GM21529 (cell line): ENCODE data around the gene MARCHF6.
"Not testable (repeated sequence)": the region's sequence is repeated elsewhere in the genome, so short reads cannot be mapped to it uniquely, and the experiment has no call there.

Experiments used
- ATAC-seq: cut with Tn5 transposase; IDR thresholded peaks from one replicate; pipeline ENCODE4 v1.9.1; 2021; ENCODE audit not compliant: unreplicated experiment

MARCHF6 gene

DNA sequence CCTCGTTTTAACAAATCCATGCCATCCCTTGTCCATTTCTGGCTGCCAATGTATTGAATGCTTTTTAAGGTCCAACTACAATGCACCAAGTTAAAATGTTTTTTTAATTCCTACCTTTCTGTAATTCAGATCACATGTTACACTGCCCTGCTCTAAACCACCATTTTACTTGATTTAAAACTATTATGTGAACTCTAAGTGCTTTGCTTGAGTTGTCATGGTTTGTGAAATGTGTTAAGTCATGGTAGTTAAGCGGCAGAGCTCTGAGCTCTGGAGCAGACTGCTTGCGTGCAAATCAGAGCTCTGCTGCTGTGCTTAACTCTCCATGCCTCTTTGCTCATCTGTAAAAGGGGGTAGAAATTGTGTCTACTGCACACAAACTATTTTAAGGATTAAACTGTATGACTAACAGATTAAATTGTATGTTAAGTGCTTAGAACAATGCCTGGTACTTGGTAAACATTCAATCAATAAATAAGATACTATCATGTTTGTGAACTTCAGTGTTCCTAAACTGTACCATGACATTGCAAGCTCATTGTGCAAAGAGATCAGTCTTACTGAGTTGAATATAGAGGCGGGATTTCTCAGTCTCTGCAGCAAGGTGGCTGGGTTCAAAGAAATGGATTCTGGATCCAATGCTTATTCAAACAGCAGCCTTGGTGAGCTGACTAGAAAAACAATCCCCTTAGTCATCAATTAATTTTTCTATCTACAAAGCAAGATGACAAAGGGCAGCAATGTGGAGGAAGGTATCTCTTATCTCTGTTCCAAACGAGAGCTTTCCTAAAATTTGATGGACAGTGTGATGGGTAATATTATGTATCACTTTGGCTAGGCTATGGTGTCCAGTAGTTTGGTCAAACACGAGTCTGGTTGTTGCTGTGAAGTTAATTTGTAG is 29.7 kb upstream of the MARCHF6 start:
- no peak for ATAC-seq

- no peak for ATAC-seq
Observed at GRCh38 chr5:10324518-10325370, 28.8 kb upstream of the MARCHF6 start.

GRCh38 chr5:10328323-10328722 is 25.2 kb upstream of the MARCHF6 start:
- no peak for ATAC-seq

DNA sequence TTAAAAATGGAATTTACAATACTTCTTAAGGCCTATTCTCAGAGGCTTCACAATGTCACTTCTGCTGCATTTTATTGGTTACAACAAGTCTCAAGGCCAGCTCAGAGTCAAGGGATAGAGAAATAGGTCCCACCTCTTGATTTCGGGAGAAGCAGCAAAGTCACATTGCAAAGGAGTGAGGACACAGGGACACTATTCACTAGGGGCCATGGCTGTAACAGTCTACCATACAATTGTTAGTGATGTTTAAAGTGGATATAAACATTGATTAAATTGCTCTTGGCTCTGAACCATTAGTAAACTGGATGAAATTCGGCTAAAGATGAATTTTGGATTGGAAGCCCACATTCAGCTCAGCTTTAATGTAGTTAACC is 24.1 kb upstream of the MARCHF6 start:
- ATAC-seq = no peak

DNA sequence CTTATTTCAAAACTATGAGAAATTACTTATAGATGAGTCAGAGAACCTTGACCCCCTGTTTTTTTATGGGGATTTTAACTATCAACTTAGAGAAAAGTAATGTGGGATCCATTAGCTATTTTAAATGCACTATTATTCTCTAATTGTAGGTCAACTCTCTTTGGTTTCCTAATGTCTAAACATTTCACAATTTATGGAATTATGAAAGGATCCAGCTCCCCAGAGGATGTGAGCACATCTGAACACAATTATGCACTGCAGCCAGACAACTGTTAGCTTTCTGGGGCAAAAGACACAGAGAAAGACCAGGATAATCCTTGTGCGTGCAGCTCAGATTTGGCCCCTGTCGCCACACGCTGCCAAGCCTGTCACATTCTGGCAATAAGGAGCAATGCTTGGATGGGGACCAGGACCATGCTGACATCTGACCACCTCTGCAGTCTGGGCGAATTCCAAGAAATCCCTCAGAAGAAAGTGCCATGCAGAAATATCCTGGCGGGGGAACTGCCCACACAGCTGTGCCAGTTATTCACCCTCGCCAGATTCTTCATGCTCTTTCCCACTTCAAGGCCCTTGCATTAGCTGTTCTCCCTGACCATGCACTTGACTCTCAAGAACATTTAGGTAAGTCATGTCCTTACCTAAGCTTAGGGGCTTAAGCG is 23.5 kb upstream of the MARCHF6 start:
- no peak for ATAC-seq

DNA sequence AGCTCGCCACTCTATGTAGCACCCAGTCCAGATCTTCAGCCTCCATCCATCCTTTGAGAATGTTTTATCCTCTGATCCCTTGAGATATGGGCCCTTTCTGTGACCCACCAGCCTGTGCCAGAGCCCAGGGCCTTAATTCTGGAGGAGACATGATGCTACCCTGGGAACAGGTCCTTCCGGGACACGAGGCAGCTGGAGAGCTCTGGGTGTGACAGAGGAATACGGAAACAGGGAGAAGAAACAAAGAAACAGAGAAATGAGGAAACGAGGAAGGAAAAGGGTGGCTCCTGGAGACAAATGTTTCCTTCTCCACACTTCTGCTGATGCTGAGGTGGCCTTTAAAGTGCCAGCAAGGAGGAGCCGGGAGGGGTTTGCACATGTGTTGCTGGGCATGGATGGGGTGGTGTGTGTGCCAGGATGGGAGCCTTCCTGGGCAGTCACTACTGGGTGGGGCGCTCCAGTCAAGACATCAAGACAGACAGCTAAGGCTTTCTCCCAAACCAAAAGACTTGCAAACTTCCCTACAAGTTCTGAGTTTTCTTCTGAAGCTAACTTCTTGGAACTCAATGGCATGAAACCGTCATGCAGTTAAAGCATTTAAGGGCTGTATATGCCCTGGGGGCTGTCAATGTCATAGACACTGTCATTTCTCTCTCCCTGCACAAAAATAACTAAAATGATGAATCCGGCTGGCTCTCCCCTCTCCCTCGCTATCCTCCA is 22.8 kb upstream of the MARCHF6 start:
- no peak for ATAC-seq

DNA sequence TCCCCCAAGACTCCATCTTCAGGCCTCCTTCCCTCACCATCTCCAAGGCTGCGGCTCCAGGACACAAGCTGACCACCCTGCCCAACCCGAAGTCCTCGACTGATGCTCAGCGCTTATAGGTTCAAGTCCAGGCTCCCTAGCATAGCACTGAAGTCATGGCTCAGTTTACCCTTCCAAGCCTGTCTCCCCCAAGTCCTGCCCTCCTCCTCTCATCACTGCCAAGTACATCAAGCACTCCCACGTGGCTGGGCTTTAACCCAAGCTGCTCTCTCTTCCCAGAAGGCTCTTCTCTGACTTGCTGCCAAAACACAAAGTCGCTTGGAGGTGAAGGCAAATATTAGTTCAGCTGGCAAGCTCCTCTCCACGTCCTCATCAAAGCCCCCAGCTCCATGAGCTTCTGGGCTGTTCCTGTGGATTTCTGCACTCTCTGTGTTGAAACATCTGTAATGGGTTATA is 22.1 kb upstream of the MARCHF6 start:
- ATAC-seq = no peak

GRCh38 chr5:10332301-10332700 is 21.2 kb upstream of the MARCHF6 start:
- ATAC-seq = no peak

DNA sequence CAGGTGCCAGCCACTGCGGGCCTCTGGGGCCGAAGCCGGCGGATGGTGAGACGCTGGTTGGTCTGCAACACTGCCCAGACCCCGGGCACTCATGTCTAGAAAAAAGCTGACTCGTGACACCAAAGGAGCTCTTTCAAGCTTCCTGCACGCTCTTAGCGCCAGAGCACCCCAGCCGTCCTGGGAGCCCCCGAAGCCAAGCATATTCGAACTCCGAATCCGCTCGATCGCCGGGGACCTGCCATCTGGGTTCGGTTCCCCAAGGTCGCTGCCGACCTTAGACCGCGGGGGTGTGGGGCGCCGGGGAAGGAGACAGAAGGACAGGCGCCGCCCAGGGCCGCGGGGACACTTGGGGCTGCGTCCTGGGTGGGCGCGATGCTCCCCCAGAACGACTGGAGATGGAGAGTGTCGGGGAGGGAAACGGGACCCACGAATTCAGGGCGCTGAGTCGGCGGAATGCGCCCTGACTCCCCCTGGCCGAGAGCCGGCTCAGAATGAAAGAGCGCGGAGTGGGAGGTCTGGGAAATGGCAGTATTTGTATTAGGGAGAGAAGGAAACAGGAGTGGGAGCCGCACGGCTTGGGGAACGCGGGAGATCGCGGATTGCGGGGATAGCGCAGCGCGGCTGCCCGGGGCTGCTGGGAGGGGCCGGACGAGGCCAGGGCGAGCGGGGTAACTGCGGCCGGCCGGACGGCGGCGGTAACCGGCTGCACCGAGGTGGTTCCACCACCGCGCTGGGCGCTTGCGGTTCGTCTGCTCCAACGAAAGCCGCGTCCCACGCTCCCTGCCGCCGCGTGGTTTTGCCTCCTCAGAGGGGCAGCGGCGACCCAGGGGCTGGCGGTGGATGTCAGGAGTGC is 20.1 kb upstream of the MARCHF6 start:
- ATAC-seq = peak; percentile 63

DNA sequence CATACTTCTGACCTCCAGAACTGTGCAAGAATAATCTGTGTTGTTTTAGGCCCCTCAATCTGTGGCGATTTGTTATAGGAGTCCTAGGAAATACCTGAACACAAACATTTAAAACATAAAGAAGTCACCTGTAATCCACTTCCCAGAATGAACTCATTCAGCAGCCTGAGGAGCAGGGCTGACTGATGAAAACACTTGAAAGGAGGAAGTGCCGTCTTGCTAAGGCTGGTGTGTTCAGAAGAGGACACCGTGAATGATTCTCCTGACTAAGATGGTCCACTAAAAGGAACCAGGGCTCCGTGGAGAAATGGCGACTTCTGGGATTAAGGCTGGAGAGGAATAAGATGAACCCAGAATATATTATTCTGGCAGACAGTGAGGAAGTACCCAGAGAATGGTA is 18.7 kb upstream of the MARCHF6 start:
- ATAC-seq = no peak

DNA sequence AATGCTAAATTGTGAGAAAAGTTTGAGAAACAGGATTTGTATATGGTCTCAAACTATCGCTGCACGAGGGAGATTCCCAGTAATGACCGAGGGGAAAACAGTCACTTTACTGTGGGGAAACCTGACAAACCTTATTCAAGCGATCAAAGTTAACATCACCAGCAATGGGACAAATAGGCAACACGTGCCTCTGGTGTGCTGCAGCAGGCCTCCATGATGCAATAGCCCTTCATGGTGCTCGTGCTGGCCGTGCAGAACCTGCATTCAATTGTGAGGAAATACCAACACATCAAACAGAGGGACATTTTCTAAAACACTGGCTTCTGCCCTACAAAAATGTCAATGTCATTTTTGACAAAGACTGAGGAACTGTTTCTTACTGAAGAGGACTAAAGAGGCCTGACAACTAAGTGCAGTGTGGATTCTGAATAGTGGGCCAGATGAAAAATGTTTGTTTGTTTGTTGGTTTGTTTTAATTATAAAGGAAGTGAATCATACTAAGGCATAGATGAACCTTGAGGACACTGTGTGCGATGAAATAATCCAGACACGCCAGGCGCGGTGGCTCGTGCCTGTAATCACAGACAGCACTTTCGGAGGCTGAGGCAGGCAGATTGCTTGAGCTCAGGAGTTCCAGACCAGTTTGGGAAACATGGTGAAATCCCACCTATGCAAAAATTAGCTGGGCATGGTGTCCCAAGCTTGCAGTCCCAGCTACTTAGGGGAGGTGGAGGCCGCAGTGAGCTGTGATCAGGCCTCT is 17.6 kb upstream of the MARCHF6 start:
- no peak for ATAC-seq

DNA sequence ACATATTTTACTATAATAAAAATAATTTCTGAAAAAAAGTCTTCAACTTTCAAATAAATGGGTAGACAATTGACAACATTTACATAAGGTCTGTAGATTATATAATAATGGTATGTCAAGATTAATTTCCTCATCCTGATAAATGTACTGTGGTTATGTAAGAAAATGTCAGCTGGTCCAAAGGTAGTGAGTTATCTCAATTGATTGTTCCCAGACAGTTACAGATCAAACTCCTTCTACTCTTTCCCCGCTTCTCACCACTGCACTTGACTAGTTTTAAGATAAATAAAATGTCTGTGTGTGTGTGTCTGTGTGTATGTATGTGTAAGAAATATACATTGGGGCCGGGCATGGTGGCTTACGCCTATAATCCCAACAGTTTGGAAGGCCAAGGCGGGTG is 16.4 kb upstream of the MARCHF6 start:
- no peak for ATAC-seq

- ATAC-seq = no peak
Observed at GRCh38 chr5:10337986-10338385, 15.5 kb upstream of the MARCHF6 start.

- ATAC-seq = no peak
Observed at GRCh38 chr5:10338686-10339057, 14.8 kb upstream of the MARCHF6 start.

DNA sequence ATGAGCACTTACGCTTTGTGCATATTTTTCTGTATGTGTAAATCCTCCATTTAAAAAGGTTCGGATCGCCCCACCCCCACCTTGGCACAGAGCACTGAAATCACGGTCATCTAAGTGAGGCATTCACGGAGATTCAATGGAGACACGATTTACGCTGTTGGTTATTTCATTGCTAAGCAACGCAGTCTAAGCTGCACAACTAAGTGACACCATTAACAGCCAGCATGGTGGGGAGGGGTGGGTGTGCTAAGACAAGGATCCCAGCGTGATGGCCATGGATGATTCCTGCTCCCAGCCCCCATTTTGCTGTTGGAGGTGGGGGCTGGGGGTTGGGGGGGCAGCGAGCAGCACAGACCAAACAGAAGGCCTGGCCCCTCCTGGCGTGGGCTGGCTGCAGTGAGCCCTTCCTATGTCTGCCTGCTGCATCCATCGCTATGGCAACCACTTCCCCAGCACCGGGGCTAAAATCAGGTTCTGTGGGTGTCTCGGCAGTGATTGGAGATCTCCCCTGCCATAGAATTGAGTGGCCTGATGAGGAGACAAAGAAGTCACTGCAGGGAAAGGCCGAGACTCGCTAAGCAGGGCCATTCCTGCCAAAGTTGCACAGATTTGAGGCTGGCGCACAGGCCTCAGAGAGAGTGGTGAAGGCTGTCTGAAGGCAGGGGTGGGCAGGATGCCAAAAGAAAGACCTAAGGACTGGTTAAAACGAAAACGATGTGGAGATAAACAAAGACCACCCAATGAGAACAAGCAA is 14.3 kb upstream of the MARCHF6 start:
- no peak for ATAC-seq

DNA sequence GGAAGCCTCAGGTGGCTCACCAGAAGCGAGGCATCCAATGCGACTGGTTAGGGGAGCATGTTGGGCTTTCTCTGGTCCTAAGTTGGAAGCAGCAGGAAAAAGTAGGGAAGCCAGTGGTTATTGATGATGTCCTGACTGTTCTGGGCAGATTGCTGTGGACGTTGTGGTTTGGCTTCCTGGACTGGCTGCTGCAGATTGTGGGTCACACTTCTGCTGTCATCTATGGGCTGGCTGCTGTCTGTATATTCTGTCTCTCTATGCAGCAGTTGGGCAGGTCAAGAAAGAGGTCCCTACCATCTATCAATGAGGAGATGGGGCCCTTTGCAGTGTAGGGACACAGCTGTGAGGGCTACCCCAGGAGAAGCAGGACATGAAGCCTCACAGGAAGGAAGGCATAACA is 13.5 kb upstream of the MARCHF6 start:
- ATAC-seq = no peak

- no peak for ATAC-seq
Observed at GRCh38 chr5:10343486-10343885, 10.0 kb upstream of the MARCHF6 start.

DNA sequence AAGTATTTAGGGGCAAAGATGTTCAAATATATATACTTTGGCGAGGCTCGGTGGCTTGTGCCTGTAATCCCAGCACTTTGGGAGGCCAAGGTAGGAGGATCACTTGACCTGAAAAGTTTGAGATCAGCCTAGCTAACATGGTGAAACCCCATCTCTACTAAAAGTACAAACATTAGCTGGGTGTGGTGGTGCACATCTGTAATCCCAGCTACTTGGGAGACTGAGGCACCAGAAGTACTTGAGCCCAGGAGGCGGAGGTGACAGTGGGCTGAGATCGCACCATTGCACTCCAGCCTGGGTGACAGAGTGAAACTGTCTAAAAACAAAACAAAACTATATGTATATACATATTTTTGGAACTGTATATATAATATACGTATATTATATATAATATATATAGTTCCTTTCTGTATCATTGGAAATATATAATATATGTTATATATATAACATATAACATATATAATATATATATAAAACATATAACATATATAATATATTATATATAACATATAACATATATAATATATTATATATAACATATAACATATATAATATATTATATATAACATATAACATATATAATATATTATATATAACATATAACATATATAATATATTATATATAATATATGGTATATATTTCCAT is 8.9 kb upstream of the MARCHF6 start:
- not testable (repeated sequence) for ATAC-seq
